Activated naive CD8-positive, alpha-beta T cell treated with anti-CD3 and anti-CD28 coated beads, Interleukin-2, amount 50 U/mL, for 24 hours (primary cell): ENCODE results near the gene ISL2.

ENCODE experiments used
- ATAC-seq: fragments of 150-1000 bp; cut with Tn5 transposase; one replicate; pipeline ENCODE4 v1.10.0; 2021
- DNase-seq: peaks from one replicate; pipeline ENCODE4 v3.0.0; 2021
- H3K27ac Mint-ChIP-seq: one replicate; pipeline ENCODE4 v1.8.0; 2021; ENCODE audit warnings: mild to moderate bottlenecking, mixed read lengths
- H3K27me3 Mint-ChIP-seq: one replicate; pipeline ENCODE4 v1.8.0; 2021; ENCODE audit warnings: mixed read lengths
- H3K36me3 Mint-ChIP-seq: one replicate; pipeline ENCODE4 v1.8.0; 2021; ENCODE audit warnings: low read depth, mixed read lengths
- H3K4me1 Mint-ChIP-seq: one replicate; pipeline ENCODE4 v1.8.0; 2021; ENCODE audit warnings: mixed read lengths
- H3K4me3 Mint-ChIP-seq: one replicate; pipeline ENCODE4 v1.8.0; 2021; ENCODE audit warnings: mild to moderate bottlenecking, moderate library complexity, mixed read lengths
- H3K9me3 Mint-ChIP-seq: one replicate; pipeline ENCODE4 v1.8.0; 2021; ENCODE audit warnings: mixed read lengths

ISL2 gene

GRCh38 chr15:76343313-76343996 lies 6.9 kb downstream of the ISL2 start:
- no peak overlapping the region for H3K4me3 Mint-ChIP-seq
- H3K4me1 Mint-ChIP-seq: peaks cover 50% of the 10 kb centered on the region
- no peak for DNase-seq
- ATAC-seq: no peak
- H3K27ac Mint-ChIP-seq: no peak overlapping the region
- no peaks in the 10 kb centered on the region for H3K9me3 Mint-ChIP-seq
- H3K36me3 Mint-ChIP-seq: peaks cover 7% of the 10 kb centered on the region
- peaks cover 78% of the 10 kb centered on the region for H3K27me3 Mint-ChIP-seq

DNA sequence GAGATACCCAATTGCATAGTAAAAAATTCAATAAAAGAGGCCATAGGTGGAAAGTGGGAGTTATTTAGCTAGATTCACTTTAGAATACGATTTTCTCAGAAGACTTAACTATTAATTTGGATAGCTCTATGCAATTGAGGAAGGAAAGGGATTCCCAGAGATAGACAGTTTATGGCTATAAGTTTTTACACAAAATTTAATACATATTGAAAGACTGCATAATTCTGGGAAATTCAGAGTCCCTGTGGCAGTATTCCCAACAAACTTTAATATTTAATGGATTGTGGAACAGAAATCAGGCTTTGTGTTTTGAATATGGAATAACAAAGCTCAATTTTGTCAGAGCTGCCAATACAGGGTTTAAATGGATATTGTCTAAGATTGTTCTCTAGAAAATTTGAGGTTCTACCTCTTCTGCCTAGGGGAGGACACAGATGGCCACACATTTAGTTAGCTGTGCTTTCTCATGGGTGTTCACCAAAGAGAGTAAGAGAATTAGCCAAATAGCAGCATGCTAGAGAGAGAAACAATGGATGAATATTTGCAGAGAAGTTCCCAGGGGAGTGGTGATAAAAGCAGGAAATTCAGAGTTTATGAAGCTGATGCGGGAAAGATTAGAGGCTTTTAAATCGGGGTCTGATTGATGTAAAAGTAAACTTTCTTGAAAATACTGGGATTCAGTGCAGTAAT lies 8.5 kb downstream of the ISL2 start:
- no peak overlapping the region for H3K27ac Mint-ChIP-seq
- ATAC-seq: no peak
- peaks cover 72% of the 10 kb centered on the region for H3K27me3 Mint-ChIP-seq

GRCh38 chr15:76345583-76345879 lies 9.0 kb downstream of the ISL2 start:
- Mint-ChIP-seq H3K4me3 (peak overlapping the region; percentile 36), H3K27me3 (peaks cover 67% of the 10 kb centered on the region), H3K36me3 (peaks cover 13% of the 10 kb centered on the region), H3K4me1 (peaks cover 32% of the 10 kb centered on the region), H3K27ac (no peak overlapping the region), H3K9me3 (no peaks in the 10 kb centered on the region)
- DNase-seq: no peak
- ATAC-seq: no peak

More for the DNA sequence above, 8.5 kb downstream of the ISL2 start:
- H3K4me3 Mint-ChIP-seq: peak overlapping the region; percentile 36
- DNase-seq: no peak
- peaks cover 10% of the 10 kb centered on the region for H3K36me3 Mint-ChIP-seq
- H3K9me3 Mint-ChIP-seq: no peaks in the 10 kb centered on the region
- peaks cover 37% of the 10 kb centered on the region for H3K4me1 Mint-ChIP-seq

DNA sequence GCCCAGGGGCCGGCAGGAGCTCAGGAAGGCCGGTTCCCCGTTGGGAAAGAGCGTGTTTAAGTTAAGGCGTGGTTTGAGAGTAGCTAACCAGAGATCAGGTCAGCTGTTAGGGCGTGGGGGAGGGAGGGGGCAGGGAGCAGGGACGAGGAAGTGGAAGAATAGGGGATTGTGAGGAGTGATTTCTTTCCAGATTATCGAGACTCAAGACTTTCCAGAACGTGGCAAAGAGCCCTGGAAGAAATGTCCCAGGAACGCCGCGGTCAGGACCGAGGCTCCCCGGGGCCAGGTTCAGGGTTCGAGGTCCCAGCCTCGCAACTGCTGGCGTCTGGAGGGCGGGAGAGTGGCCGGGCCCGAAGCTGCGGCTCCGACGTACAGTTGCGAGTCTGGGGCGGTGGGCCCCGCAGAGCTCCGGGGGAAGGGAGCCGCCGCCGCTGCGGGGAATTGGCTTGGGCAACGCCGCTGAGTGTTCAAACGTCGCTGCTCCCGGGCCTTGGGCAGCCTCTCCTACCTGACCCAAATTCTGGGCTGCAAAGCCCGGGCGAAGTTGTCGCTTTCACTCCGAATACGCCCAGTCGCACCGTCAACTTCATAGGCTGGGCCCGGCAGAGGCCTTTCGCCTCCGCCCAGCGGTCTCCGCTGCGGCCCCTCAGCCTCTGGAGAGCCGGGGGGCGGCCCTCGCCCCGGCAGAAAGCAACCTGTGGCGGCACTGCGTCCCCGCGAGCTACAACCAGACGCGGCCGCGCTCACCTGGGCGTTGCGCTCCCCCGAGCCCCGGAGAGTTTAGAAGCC lies 9.5 kb downstream of the ISL2 start:
- peak overlapping the region; percentile 24 for H3K4me3 Mint-ChIP-seq
- H3K9me3 Mint-ChIP-seq: no peaks in the 10 kb centered on the region
- peaks cover 61% of the 10 kb centered on the region for H3K27me3 Mint-ChIP-seq
- ATAC-seq (peak; percentile 44), DNase-seq (peak; percentile 16)
- H3K36me3 Mint-ChIP-seq: peaks cover 13% of the 10 kb centered on the region
- peaks cover 28% of the 10 kb centered on the region for H3K4me1 Mint-ChIP-seq
- no peak overlapping the region for H3K27ac Mint-ChIP-seq

DNA sequence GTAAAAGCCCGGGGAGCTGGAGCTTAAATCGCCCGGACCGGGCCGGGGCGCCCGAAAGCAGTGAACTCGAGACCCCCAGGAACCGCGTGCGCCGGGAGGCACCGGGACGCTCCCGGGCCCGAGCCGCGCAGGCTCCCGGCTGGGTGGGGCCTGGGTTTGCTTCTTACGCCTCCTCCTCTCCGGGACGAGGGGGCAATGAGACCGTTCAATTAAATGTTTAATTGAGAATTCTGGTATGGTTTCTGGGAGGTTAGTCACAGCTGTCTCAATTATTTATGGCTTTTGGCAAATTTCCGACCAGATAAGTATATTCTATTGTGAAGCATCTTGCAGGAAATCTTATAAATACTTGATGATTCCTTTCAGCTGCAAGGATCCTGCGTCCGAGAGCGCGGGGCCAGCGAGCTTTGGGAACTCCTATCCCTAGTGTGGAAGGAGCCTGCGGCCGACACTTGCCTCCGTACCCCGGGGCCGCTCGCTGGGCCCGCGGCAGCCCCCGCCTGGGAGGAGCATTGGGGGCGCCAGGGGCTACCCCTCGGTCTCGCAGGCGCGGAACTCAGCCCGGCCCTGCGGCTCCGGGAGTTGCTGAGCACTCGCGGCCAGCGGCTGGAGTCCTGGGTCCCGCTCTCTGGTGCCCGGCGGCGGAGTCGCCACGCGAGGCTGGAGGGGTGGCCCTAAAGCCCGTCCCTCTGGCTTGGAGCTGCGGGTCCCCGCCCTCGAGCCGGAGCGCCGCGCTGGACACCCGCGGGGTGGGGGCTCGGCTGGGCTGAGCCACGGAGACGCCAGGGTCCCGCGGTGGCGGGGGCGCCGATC lies 10.3 kb downstream of the ISL2 start:
- peak; percentile 12 for ATAC-seq
- Mint-ChIP-seq H3K27me3 (peaks cover 56% of the 10 kb centered on the region), H3K4me3 (peak overlapping the region; percentile 29), H3K27ac (no peak overlapping the region), H3K4me1 (peaks cover 23% of the 10 kb centered on the region), H3K9me3 (no peaks in the 10 kb centered on the region), H3K36me3 (peaks cover 13% of the 10 kb centered on the region)
- DNase-seq: no peak

- DNase-seq (no peak), ATAC-seq (no peak)
- H3K27me3 Mint-ChIP-seq: peaks cover 52% of the 10 kb centered on the region
- H3K9me3 Mint-ChIP-seq: no peaks in the 10 kb centered on the region
- H3K36me3 Mint-ChIP-seq: peaks cover 13% of the 10 kb centered on the region
- H3K4me1 Mint-ChIP-seq: peaks cover 19% of the 10 kb centered on the region
- no peak overlapping the region for H3K4me3 Mint-ChIP-seq
- H3K27ac Mint-ChIP-seq: no peak overlapping the region
Measured at GRCh38 chr15:76347482-76348055, 11.0 kb downstream of the ISL2 start.

DNA sequence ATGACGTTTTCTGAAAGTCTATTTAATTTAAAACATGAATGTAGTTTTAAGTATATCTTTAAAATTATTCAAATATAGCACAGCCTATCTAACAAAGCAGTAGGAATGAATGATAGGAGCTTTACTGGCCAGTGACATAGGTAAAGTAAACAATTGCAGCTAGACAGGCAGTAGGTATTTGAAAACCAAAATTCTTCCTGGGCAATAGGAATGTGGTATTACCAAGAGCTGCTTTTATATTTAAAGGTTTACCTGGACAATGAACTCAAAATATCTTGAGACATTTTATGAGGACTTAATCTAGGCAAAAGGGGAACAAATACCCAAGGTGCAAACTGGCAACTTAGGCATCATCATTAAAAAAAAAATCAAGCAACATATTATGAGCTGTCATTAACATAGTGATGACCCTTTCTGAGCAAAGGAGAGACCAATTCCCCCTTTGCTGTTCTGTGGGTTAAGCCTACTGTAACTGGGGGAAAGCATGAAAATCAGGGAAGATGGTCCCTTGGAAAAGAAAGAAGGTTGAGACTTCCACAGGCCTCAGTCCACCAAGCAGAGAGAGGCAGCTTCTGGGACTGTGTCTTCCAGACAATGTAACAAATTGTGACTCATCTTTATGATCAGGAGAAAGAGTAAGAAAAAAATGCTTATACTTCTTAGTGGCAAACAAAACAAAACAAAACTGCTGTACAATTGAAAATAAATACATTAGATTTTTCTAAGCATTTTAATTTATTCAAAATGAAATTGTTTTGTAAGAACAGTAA lies 12.9 kb downstream of the ISL2 start:
- Mint-ChIP-seq H3K36me3 (peaks cover 13% of the 10 kb centered on the region), H3K4me1 (peaks cover 11% of the 10 kb centered on the region), H3K27me3 (peaks cover 37% of the 10 kb centered on the region), H3K27ac (no peak overlapping the region), H3K9me3 (no peaks in the 10 kb centered on the region), H3K4me3 (no peak overlapping the region)
- DNase-seq (no peak), ATAC-seq (no peak)

DNA sequence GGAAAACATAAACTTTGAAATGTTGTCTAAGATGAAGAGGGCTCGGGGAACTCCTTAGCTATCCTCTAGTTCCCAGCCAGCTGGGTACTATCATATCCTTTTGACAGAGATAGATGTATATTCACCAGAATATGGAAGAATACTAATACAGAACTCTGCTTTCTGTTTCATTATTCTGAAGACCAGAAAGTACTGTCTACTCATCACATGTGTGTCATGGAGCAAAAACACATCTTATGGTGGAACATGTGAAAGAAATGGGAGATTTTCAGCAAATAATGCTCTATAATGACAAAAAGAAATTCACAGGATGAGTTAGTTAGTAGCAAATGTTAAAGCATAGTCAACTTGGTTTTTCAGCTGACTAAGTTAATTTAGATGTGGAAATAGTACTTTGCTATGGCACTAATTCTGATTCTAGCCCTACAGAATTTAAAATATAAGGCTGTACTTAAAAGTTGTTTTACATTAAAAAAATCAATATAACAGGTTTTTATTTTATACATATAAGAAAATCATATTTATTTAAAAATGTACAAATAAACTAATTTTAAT lies 16.5 kb downstream of the ISL2 start:
- ATAC-seq (no peak), DNase-seq (no peak)
- Mint-ChIP-seq H3K4me3 (no peak overlapping the region), H3K9me3 (no peaks in the 10 kb centered on the region), H3K27me3 (peaks cover 14% of the 10 kb centered on the region), H3K4me1 (no peaks in the 10 kb centered on the region), H3K36me3 (peaks cover 9% of the 10 kb centered on the region), H3K27ac (no peak overlapping the region)

DNA sequence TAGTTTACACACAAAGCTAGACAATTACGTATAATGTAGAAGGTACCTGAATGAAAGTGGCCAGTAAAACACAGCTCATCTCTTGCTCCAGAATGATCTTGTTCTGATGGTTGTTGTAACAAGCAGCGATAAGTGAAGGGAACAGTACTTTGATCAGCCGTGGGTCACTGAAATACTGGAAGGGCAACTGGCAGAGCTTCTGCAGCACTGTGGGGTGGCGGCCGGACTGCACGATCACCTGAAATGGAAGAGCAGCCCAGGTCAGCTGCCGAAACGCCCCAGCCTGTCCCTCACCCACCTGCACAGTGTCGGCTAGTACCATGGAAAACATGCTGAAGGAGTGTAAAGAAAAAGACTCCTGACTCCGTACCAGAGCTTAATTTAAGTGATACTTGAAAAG lies 17.3 kb downstream of the ISL2 start:
- H3K9me3 Mint-ChIP-seq: no peaks in the 10 kb centered on the region
- H3K4me3 Mint-ChIP-seq: no peak overlapping the region
- H3K4me1 Mint-ChIP-seq: no peaks in the 10 kb centered on the region
- ATAC-seq (no peak), DNase-seq (no peak)
- H3K27me3 Mint-ChIP-seq: peaks cover 5% of the 10 kb centered on the region
- peaks cover 6% of the 10 kb centered on the region for H3K36me3 Mint-ChIP-seq
- H3K27ac Mint-ChIP-seq: no peak overlapping the region

GRCh38 chr15:76354823-76355440 lies 18.4 kb downstream of the ISL2 start:
- Mint-ChIP-seq H3K9me3 (no peaks in the 10 kb centered on the region), H3K27ac (no peak overlapping the region)

GRCh38 chr15:76358453-76358852 lies 21.9 kb downstream of the ISL2 start:
- no peaks in the 10 kb centered on the region for H3K27me3 Mint-ChIP-seq

More at GRCh38 chr15:76354823-76355440, 18.4 kb downstream of the ISL2 start:
- no peak for ATAC-seq
- Mint-ChIP-seq H3K4me3 (no peak overlapping the region), H3K4me1 (no peaks in the 10 kb centered on the region), H3K36me3 (peaks cover 3% of the 10 kb centered on the region), H3K27me3 (no peaks in the 10 kb centered on the region)
- no peak for DNase-seq

DNA sequence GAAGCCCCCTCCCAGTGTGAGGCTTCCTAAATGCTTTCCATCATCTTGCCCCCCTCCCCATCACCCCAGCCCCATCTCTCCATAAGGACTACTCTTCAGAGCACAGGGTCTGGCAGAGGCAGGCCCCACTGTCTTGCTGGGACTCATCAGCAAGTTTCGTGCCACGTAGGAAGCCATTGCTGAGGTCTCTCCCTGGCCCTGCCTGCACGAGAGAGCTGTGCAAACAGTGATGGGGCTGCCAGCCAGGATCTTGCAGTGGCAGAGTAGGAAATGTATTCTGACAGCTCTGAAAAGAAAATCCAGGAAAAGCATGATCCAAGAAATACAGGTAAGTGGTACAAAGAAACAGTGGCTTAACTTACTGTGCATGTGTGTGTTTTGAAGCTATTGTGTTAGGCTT lies 22.6 kb downstream of the ISL2 start:
- DNase-seq (no peak), ATAC-seq (no peak)
- no peak overlapping the region for H3K27ac Mint-ChIP-seq
- H3K36me3 Mint-ChIP-seq: no peaks in the 10 kb centered on the region
- H3K9me3 Mint-ChIP-seq: no peaks in the 10 kb centered on the region
- H3K4me1 Mint-ChIP-seq: no peaks in the 10 kb centered on the region
- H3K4me3 Mint-ChIP-seq: no peak overlapping the region
- no peaks in the 10 kb centered on the region for H3K27me3 Mint-ChIP-seq

More at GRCh38 chr15:76358453-76358852, 21.9 kb downstream of the ISL2 start:
- no peak for DNase-seq
- no peak for ATAC-seq
- no peak overlapping the region for H3K4me3 Mint-ChIP-seq
- no peaks in the 10 kb centered on the region for H3K9me3 Mint-ChIP-seq
- H3K4me1 Mint-ChIP-seq: no peaks in the 10 kb centered on the region
- no peak overlapping the region for H3K27ac Mint-ChIP-seq
- no peaks in the 10 kb centered on the region for H3K36me3 Mint-ChIP-seq

DNA sequence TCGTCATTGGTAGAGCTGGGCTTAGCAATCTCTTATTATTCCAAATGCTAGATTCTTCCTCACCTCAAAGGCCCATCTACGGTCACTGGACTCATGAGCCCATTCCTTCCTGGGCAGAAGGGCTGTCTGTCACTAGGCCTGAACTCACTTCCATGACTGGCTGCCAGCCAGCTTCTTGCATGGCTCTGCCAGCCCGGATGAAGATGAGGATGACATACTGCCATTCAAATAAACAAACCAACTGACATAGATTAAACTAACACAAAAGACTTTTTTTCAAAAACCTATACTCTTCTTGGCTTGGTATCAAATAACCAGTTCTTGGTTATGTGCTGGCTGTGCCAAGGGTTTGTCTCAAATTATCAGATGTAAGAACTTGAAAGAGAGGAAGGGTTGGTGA lies 23.8 kb downstream of the ISL2 start:
- H3K4me1 Mint-ChIP-seq: no peaks in the 10 kb centered on the region

More for the DNA sequence above, 23.8 kb downstream of the ISL2 start:
- no peak for DNase-seq
- no peaks in the 10 kb centered on the region for H3K9me3 Mint-ChIP-seq
- no peak overlapping the region for H3K4me3 Mint-ChIP-seq
- no peak for ATAC-seq
- H3K27ac Mint-ChIP-seq: no peak overlapping the region
- H3K36me3 Mint-ChIP-seq: no peaks in the 10 kb centered on the region
- no peaks in the 10 kb centered on the region for H3K27me3 Mint-ChIP-seq
